Colonic mucosa (tissue), 4 donors: ENCODE results near the gene B3GALNT1. TPM values are rescaled to one million over a fixed set of nuclear protein-coding genes. Genes with fewer than 3 reads are reported as not detected.

Experiments
- DNase-seq: peaks from one replicate; pipeline ENCODE4 v3.0.0-alpha.2; 2020
- H3K27ac ChIP-seq: fragments of 200-600 bp; one replicate; pipeline ENCODE4 v1.8.0; 2021
- H3K27me3 ChIP-seq: fragments of 200-600 bp; one replicate; pipeline ENCODE4 v1.8.0; 2021
- H3K36me3 ChIP-seq: fragments of 200-600 bp; one replicate; pipeline ENCODE4 v1.8.0; 2021
- H3K4me1 ChIP-seq: fragments of 200-600 bp; one replicate; pipeline ENCODE4 v1.8.0; 2021; ENCODE audit warnings: mild to moderate bottlenecking
- H3K4me3 ChIP-seq: fragments of 200-600 bp; one replicate; pipeline ENCODE4 v1.8.0; 2021
- H3K9ac ChIP-seq, 2 donors: one replicate each; pipeline ENCODE4 v1.7.0; 2013; ENCODE audit warnings: control low read depth in 2 of 2, low read depth in 2 of 2, low read length in 2 of 2
- H3K9me3 ChIP-seq: fragments of 200-600 bp; one replicate; pipeline ENCODE4 v1.8.0; 2021
- CTCF ChIP-seq: fragments of 200-600 bp; IDR thresholded peaks from one replicate; pipeline ENCODE4 v1.8.0; 2022; ENCODE audit warnings: antibody characterized with exemption, mild to moderate bottlenecking
- intact Hi-C: fragments of 100-400 bp; cut with DNase I; formaldehyde crosslinking; loops from one replicate; pipeline ENCODE4 v1.14.1; 2022
- total RNA-seq, 2 donors: library from RNA; stranded (reverse); fragmentation: NEBNext Ultra II Directional in 1 of 2; extraction: Animal tissue kit (Norgen Biotek cat#: 25700) in 1 of 2; gene quantifications; one replicate each; pipeline ENCODE4 v1.2.1, GENCODE V29; 2021
- donor health status: healthy.
- donor health status: DM: no; HTN: no; CAD: no.
- donor health status: DM: no; HTN: no; CAD: no.

B3GALNT1 gene
- total RNA-seq, 2 donors from 2014 or later: 0.94 to 1.8 TPM

DNA sequence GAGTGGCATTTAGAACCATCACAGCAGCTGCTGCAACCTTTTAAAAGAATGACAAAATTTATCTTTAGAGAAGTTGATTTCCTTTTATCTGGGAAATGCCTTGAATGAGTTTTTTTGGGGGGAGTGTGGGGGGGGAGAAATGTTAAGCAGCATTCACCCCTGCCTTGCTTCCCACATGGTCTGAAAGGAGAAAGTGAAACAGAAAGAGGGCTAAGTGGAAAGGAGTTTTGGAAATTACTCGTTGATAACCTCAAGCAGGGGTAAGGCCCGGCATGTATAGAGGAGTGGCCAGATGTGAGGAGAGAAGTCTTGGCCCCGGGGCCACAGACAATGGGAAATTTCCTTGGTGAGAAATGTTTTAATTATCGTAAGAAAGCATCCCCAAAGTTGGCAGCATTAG, 23.5 kb downstream of the B3GALNT1 start:
- no peak for TF ChIP-seq CTCF
- H3K9ac ChIP-seq: no peak overlapping the region
- H3K27me3 ChIP-seq: no peaks in the 10 kb centered on the region
- H3K27ac ChIP-seq: no peak overlapping the region
- no peak overlapping the region for H3K4me3 ChIP-seq
- intact Hi-C loops: no loop called here
- H3K9me3 ChIP-seq: no peaks in the 10 kb centered on the region
- no peaks in the 10 kb centered on the region for H3K4me1 ChIP-seq
- no peaks in the 10 kb centered on the region for H3K36me3 ChIP-seq
- DNase-seq: no peak

- DNase-seq: no peak
- intact Hi-C loops: no loop called here
- Histone ChIP-seq H3K27me3 (no peaks in the 10 kb centered on the region), H3K36me3 (no peaks in the 10 kb centered on the region), H3K9me3 (no peaks in the 10 kb centered on the region), H3K4me1 (no peaks in the 10 kb centered on the region), H3K4me3 (no peak overlapping the region), H3K9ac (no peak overlapping the region), H3K27ac (no peak overlapping the region)
- no peak for TF ChIP-seq CTCF
Observed at GRCh38 chr3:161073181-161073580, 32.0 kb downstream of the B3GALNT1 start.

GRCh38 chr3:161072751-161073150, 32.4 kb downstream of the B3GALNT1 start:
- no peak for DNase-seq
- Histone ChIP-seq H3K27me3 (no peaks in the 10 kb centered on the region), H3K36me3 (no peaks in the 10 kb centered on the region), H3K4me1 (no peaks in the 10 kb centered on the region), H3K9me3 (no peaks in the 10 kb centered on the region), H3K27ac (no peak overlapping the region), H3K9ac (no peak overlapping the region), H3K4me3 (no peak overlapping the region)
- TF ChIP-seq CTCF: no peak
- intact Hi-C loops: no loop called here

DNA sequence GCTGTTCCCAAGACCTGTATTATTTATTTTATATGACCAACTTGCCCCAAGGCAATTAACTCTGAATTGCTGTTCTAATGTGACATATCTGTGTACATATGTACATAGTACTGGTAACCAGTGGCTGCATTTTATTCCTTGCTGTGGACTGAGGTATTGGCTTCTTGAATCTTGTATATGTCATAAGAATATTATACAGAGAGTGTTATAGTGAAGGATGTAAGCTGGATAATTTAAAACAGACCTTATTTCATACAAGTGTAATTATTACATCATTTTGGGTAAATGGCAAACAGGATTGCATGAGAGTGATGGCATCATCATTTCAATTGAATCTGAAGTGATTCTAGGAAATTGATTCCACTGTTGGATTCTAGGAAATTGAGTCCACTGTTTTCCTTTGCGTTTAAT, 32.9 kb downstream of the B3GALNT1 start:
- H3K9ac ChIP-seq: no peak overlapping the region
- no peak overlapping the region for H3K27ac ChIP-seq
- intact Hi-C loops: no loop called here
- no peaks in the 10 kb centered on the region for H3K36me3 ChIP-seq
- no peaks in the 10 kb centered on the region for H3K4me1 ChIP-seq
- DNase-seq: no peak
- no peak overlapping the region for H3K4me3 ChIP-seq
- no peak for TF ChIP-seq CTCF
- H3K9me3 ChIP-seq: no peaks in the 10 kb centered on the region
- no peaks in the 10 kb centered on the region for H3K27me3 ChIP-seq

DNA sequence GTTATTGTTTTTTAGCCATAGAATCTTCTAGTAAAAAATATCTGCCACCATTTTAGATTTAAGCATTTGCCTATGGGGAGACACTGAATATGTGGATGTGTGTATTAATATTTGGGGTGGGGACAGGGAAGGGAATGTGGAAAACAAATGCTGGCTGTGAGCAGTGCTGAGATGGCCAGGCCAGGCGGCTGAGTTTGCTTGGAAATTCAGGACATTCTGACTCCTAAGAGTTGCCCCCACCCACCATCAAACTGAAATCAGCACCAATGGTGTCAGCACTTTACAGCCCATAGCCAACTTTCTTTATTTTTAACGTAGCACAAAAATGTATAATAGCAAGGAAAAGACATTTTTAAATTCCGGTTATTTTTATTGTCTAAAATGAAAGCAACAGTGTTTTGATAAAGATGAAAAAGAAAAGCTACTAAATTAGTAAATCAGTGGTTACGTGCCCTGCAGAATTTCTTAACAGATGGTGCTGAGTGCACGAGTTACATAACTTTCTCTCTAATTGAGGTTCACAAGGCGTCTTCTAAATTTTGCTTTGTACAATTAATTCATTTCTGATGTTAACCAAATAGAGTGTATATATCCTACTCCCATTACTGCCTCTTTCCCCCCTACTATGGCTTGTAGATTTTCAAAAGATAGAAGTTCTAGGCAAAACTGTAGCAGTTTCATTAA, 34.0 kb downstream of the B3GALNT1 start:
- intact Hi-C loops: no loop called here
- Histone ChIP-seq H3K27me3 (no peaks in the 10 kb centered on the region), H3K4me1 (no peaks in the 10 kb centered on the region), H3K4me3 (no peak overlapping the region), H3K36me3 (no peaks in the 10 kb centered on the region), H3K9ac (no peak overlapping the region), H3K27ac (no peak overlapping the region), H3K9me3 (no peaks in the 10 kb centered on the region)
- no peak for DNase-seq
- no peak for TF ChIP-seq CTCF
